HG03342 (cell line): ENCODE results near the gene TXLNA.

Experiments used
- ATAC-seq: cut with Tn5 transposase; IDR thresholded peaks from one replicate; pipeline ENCODE4 v1.9.1; 2021; ENCODE audit warnings: mild to moderate bottlenecking, moderate library complexity; ENCODE audit not compliant: unreplicated experiment

TXLNA gene

DNA sequence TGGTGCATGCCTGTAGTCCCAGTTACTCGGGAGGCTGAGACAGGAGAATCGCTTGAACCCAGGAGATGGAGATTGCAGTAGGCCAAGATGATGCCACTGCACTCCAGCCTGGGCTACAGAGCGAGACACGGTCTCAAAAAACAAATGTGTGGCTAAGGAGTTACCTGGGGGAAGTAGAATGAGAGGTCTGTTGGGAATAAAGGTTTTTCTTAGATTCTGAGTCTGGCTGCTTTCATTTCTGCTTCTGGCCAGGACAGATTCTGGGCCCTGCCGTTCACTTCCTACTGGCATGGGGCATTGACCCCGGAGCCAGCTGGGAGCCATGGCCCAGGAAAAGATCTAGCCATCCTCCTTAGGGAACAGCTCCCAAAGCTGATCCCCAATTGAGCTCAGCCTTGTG is 29.0 kb downstream of the TXLNA start:
- no peak for ATAC-seq

DNA sequence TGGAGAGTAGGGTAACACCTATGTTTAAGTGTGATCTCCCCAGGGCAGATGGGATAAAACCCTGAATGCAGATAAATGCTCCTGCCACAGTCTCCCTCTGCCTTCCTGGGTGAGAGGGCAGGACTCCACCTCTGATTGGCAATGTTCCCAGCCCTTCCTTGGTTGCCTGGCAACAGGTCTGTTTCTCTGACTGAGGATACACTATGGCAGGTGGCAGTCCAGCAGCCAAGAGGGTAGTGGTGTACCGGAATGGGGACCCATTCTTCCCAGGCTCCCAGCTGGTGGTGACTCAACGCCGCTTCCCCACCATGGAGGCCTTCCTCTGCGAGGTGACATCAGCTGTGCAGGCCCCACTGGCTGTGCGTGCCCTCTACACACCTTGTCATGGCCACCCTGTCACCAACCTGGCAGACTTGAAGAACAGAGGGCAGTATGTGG is 29.4 kb downstream of the TXLNA start, which contains the start of gene DCDC2B:
Gene DCDC2B (plus strand): TSS at position 199 of the 438 bp plus-strand sequence. CDS start 5 bp downstream, at position 204.
- ATAC-seq: no peak

DNA sequence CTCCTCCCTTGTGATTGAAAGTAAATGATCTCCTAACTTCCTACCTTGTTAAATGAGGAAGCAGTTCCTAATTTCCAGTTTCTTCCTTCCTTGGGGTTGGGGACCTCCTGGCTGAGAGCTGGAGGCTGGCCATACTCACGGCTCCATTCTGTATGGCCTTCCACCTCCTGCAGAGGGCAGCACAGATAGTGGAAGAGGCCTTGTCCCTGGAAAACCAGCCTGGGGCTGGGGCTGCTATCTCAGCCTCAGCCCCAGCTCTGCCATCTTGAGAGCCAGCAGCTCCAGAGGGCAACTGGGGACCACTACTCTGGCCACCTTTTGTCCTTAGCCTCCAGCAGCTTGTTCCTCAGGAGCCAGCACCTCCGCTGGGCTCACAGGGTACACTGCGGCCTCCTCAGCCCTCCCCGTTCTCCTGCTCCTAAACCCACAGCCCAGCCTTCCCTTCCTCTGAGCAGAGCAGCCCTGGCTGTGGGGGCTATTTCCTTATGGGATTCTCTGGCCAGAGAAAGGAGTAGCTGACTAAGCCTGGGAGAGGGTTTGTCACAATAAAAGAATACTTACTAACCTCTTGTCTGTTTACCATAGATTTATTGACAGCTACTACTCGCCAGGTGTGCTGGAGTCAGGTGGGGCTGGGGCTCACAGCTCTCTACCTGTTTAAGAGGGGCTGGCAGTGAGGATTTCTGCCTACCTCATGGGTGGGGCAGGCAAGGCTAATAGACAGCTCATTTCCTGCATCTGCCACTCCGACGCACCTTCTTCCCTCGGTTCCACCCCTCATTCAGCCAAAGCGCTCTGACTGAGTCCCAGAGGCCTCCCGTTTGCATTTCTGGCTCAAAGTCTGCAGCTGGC is 36.4 kb downstream of the TXLNA start:
- no peak for ATAC-seq

DNA sequence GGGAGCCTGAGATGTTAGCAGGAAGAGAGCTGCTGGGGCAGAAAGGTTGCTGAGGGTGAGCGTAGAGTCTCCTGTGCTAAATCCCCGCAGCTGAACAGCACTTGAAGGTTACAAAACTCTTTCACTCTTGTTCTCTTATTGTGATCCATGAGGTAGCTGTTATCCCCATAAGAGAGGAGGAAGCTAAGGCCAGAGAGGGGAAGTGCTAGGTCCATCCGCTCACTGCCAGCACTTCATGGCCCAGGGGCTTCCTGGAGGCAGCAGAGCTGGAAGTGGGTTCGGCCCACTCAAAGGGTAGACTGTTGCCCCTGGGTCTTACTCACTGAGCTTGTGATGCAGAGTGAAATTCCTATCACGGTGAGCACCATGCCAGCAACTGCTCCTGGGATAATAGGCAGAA is 37.1 kb downstream of the TXLNA start:
- ATAC-seq: no peak

DNA sequence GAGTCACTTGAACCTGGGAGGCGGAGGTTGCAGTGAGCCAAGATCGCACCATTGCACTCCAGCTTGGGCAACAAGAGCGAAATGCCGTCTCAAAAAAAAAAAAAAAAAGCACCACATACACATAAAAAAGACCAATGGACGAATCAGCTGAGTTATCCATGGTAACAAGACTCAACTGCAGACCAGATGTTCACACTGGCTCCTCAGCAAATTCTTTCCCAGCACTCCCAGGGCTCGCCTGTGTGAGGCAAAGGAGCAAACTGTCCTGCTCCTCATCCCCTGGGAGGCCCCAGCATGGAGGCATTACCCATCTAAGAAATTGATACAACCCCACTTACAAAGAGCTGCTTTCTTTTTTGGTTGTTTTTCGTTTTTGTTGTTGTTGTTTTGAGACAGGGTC is 39.5 kb downstream of the TXLNA start:
- ATAC-seq: no peak

DNA sequence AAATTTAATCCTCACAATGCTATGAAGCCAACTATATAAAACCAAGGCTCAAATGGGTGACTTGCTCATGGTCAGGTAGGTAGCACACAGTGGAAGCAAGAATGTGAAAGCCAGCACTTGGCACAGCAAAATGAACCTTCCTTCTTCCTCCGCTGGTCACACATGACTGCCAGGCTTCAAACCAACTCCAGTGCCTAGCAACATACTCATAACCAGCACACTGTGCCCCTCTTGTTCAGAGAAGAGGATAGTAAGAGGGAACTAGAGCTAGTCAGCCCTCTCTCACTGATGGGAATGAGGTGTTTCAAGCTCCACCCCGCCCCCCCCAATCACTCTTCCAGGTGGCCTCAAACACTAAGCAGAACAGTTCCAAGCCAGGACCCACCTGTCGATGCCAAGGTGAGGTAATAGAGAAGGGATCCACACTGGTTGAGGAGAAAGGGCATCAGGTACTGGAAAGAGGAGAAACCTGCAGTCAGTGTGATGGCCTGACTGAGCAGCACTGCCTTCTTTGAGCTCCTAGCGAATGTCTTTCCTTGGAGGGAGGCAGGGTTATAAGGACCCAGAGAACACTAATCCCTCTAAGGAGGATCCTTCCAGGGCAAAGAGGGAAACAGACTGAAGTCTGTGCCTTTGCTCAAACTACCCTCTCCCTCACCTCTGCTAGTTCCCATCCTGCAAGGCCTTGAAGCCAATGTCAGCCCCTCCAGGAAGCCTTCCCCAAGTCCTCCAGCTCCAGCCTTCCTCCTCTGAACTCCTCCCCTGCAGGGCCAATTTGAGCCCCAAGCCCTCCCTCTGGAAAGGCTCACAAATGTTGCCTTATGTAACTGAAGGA is 41.5 kb downstream of the TXLNA start:
- no peak for ATAC-seq

DNA sequence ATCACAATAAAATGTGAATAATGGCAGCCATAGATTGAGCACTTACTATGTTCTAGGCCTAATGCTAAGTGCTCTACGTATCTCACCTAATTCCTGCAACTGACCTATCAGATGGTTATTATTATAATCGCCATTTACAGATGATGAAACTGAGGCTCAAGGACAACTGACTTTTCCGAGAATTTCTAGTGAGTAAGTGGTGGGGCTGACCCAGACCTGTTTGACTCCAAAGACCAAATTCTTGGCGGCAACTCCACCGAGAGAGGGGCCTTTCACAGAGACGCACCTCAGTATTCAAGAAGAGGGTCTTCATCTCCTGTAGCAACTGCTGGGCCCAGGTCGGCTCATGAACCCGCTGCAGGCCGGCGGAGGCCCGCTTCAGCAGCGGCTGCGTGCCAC is 42.1 kb downstream of the TXLNA start:
- ATAC-seq: peak; percentile 10

DNA sequence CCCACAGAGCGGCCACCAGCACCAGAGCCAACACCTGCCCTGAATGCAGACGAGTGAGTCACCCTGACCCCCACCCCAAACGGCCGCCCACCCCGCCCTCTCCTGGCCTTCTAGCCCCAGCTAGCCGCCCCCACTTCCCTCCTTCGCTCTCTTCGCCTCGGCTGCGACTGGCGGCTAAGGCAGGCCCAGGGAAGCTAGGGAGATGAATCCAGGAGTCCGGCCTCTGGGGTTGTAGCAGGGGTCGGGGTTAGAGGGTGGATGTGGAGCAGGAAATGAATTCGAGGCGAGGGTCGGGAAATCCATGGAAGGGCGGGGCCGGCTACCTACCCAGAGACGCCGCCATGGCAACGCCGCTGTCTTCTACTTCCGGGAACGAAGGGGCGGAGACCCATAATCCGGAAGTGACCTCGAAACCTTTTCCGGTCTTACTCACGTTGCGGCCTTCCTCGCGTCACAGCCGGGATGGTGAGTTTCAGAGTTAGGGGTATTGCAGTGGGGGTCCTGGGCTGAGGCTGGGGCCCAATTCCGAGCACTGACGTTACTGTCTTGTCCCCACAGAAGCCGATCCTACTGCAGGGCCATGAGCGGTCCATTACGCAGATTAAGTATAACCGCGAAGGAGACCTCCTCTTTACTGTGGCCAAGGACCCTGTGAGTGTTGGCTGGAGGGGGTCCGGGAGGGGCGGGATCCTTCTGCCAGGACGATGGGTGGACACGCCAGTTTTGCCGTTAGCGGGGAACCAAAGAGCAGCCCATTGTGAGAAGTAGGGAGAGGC is 42.7 kb downstream of the TXLNA start, which contains the start of the genes EIF3I and TMEM234:
Gene EIF3I (plus strand): TSS at position 428 of the 776 bp plus-strand sequence. CDS start 35 bp downstream, at position 463.
Gene TMEM234 (minus strand): TSS at position 374 of the 776 bp plus-strand sequence. CDS start 31 bp downstream, at position 343.
- peak; percentile 84 for ATAC-seq

DNA sequence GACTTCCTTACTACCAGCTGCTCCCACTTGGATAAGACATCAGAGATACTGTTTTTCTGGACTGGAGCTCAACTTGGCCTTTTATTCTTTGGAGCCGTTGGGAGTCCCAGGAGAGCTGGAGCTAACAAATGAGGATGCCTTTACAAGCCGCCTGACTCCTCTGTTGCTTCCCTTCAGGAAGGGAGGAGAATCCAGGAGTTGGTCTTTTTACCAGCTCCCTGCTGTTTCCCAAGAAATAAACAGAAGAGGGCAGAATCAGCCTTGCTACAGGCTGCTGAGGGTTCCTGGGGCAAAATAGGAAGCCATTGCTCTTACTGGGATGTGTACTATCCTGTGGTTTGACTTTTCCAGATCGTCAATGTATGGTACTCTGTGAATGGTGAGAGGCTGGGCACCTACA is 44.2 kb downstream of the TXLNA start:
- no peak for ATAC-seq

DNA sequence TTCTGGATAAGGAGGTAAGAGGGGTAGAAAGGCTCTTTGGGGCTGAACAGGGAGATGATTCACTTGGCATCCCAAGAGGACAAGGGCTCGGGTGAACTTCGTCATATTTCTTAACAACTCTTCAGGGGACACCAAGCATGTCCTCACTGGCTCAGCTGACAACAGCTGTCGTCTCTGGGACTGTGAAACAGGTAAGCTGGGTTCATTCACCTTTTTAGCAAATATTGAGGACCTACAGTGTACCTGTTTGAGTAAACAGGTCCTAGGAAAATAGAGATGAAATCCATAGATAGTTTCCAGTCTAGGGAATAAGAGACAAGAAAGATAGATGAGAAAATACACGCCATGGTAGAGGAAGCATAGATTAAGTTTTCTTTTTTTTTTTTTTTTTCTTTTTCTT is 44.8 kb downstream of the TXLNA start:
- ATAC-seq: no peak

DNA sequence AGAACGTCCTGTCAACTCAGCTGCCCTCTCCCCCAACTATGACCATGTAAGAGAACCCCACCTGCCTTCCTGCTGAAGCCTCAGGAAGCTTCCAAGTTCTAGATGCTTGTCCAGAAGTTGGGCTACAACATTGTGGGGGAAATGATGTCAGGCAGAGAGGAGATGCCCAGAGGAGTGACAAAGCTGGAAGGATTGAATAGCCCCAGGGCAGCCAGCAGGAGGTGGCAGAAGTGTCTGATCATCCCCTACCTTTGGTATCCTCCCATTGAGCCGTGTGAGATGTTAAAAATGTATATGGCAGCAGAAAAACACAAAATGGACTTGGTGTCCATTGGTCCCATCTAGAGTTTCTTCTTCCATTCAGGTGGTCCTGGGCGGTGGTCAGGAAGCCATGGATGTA is 49.3 kb downstream of the TXLNA start:
- no peak for ATAC-seq

DNA sequence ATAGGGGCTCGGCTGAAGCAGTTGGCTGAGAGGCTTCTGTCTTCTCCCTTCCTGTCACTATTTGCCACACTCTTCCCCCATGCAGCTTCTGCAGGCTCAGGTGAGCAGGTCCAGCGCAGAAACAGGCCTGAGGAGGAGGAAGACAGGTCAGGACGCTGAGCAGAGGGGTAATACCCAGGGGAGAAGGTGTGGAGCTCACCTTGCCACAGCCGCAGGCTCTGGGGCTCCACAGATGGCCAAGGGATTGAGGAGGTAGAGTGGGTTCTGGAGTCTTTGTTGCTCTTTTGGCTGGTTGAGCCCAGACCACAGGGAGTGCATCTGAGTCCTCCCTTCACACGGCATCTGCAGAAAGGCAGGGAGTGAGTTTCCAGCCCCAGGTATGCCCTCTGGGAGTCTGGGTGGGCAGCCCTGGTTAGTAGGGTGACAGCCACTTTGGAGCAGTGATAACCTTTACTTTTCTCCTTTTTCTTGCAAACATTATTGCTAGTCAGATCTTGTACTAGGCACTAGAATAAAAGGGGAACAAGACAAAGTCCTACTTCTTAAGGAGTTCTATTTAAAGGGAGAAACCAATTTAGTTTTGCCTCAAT is 52.5 kb downstream of the TXLNA start:
- no peak for ATAC-seq

DNA sequence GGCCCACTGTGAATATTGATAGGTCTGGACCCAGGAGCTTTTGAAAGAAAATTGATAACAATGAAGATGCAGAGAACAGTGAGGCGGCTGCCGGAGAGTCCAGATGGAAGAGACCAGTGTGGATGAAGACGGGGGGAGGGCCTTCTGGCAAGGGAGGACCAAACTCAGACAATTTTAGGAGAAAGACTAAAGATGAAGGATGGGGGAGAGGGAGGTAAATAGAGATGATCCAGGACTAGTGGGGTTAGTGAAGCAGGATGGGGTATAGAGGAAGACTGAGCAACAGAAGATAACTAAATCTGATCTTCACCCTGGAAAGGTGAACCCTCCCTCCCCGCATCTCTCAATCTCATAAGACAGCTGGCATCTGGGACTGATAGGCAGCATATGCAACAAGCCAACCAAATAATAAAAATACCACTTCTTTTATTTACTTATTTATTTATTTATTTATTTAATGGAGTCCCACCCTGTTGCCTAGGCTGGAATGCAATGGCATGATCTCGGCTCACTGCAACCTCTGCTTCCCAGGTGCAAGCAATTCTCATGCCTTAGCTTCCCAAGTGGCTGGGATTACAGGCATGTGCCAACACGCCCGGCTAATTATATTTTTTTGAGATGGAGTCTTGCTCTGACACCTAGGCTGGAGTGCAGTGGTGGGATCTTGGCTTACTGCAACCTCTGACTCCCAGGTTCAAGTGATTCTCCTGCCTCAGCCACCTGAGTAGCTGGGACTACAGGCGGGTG is 53.3 kb downstream of the TXLNA start:
- no peak for ATAC-seq

DNA sequence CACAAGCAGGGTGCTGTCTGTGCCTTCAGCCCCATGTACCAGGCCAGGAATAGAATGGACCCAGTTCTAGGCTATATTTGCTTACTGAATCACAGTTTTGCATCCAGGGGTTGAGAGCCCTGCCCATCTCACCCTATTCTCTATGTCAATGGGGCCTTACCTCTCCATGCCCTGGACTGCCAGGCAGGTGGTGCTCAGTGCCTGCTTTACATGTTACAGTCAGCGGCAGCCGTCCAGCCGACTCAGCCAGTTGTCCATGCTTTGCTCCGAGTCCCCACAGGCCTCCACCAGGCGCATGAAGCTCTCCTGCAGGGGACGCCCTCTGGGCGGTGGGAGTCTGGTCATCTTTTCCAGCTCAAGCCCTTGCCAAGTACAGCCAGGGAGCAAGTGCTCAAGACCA is 55.3 kb downstream of the TXLNA start:
- ATAC-seq: no peak

DNA sequence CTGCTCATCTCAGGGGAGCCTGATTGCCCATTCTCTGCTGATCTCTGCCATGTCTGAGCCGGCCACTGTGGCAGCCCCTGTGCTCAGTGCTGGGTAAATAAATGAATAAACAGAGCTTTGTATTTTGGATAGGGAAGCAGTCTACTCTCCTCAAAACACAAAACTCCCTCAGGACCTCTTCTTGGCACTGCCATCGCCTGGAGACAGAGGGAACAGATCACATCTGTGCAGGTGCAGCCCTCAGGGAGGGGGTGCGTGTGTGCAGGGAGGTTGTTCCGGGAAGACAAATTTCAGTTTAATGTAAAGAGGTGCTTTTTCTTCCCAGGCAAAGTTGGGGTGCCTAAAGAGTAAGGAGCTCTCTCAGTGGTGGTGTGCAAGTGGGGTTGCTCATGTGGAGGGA is 59.9 kb downstream of the TXLNA start:
- ATAC-seq: no peak

DNA sequence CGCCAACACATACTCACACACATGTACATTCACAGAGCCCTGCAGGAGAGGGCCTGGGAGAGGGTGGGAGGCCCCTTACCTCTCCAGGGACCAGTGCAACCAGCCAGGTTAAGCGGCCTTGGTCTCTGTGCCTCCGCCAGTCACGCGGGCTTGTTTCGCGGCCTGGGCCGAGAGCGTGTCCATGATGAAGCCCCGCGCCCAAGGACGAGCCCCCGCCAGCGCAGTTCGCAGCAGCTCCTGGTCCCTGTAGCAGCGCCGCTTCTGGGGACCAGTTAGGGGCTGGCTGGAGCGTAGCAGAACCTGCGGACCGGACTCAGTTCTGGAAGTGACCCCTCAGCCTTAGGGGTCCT is 60.3 kb downstream of the TXLNA start:
- ATAC-seq: no peak

DNA sequence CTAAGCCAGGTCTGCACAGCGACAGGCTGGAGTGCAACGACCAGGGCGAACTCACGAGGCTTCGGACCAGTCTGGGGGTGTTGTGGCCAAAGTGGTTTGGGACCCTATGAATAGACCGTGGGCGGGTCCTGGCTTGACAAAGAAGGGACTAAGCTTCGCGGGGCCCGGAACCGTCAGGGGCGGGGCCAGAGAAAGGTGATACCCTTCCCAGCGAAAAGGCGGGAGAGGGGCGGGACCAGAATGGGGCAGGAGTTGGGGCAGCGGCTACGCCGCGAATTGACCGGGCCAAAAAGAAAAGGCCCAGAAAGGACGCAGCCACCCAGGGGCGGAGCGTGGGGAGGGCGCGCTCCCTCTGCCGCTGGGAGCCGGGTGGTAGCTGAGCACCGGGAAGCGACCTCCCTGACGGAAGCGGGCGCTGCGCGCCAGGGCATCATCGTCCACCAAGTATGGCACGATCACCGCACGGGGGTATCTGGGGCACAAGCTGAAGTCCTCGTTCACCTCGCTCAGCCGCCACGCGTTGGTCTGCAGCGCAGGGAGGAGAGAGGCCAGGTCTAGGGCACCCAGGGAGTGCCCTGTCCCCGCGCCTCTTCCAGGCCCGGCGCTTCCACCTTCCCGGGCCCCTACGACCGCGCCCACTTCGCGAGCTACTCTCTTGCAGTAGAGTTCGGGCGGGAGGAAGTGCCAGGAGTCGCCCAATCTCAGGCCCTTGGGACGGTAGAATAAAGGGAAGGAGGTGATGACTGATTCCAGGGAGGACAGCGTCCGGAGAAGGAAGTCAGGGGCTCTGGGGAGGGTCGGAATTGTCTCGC is 60.9 kb downstream of the TXLNA start:
- ATAC-seq: peak; percentile 39

DNA sequence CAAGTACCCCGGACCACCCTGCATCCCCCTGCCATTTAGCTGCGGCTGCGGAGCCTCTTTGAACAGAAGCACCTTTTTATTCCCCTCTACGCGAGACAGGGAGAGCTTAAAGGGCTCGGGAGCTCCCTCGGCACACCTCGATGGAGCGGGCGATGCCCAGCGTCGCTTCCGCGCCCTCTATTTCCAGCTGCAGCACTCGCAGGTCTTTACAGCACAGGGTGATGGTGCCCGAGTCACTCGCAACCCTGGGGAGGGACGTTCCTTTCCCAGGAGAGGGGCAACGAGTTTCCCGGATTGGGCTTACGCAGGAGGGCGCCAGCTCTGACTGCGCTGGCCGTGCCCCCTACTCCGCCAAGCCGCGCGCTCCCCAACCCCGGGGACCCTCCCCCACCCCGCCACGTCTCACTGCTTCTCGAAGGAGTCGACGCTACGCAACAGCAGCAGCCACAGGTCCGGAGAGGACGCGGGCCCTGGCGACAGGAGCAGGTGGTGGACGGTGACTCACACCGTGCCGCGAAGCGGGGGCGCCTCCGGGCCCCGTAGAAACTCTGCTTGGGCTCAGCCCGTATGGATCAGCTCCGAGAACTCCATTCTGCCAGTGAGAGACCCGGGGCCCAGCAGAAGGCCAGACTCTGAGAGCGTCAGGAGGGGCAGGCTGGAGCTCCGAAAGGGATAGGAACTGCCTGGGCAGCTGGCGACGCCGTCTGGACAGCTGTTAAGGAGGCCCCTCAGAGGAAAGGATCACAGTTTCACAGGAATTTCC is 61.7 kb downstream of the TXLNA start:
- peak; percentile 44 for ATAC-seq
